Caco-2 (cell line): Measurements from ENCODE around the gene HDDC2. TPM values are rescaled to one million over a fixed set of nuclear protein-coding genes. Genes with fewer than 3 reads are reported as not detected.

ENCODE experiments used
- BruUV-seq: library from RNA; stranded (reverse); fragments of 400-500 nt; replicated peaks from 2 replicates; lab custom pipeline; 2021; lab: Mats Ljungman, UMichigan
- CTCF ChIA-PET: fragments of 300-600 bp; sonication (Branson Sonifier 250); formaldehyde crosslinking; loops from one replicate; lab custom pipeline; 2022; ENCODE audit warnings: antibody characterized with exemption; lab: Charles Lee
- POLR2A ChIA-PET: fragments of 300-600 bp; sonication (Branson Sonifier 250); formaldehyde crosslinking; loops from one replicate; lab custom pipeline; 2022; ENCODE audit warnings: antibody characterized with exemption; lab: Charles Lee
- DNase-seq, 2 experiments: peaks; one replicate each; pipeline versions ENCODE4 v3.0.0 to v3.0.0-alpha.2; 2020 to 2022
- H3K27me3 ChIP-seq: replicated peaks from 2 replicates; pipeline ENCODE4 v1.6.0; 2011; ENCODE audit warnings: low read length; ENCODE audit not compliant: control insufficient read depth, insufficient read depth
- H3K36me3 ChIP-seq: 2 replicates; pipeline ENCODE4 v1.5.1; 2011; ENCODE audit warnings: low read length; ENCODE audit not compliant: control insufficient read depth, insufficient read depth
- H3K4me1 ChIP-seq: fragments of 250-450 bp; sonication (Bioruptor Pico); 2 replicates; pipeline ENCODE4 v1.5.1; 2020; ENCODE audit warnings: mild to moderate bottlenecking
- H3K4me3 ChIP-seq: 2 replicates; pipeline ENCODE4 v1.5.1; 2011; ENCODE audit warnings: low read depth, mild to moderate bottlenecking, control low read depth, low read length
- H3K9me3 ChIP-seq: fragments of 250-450 bp; sonication (Bioruptor Pico); 2 replicates; pipeline ENCODE4 v1.5.1; 2020; ENCODE audit warnings: mild to moderate bottlenecking, moderate library complexity
- H3K27ac Mint-ChIP-seq: one replicate; pipeline ENCODE4 v1.8.0; 2022; ENCODE audit warnings: mixed read lengths; ENCODE audit not compliant: unreplicated experiment
- H3K27me3 Mint-ChIP-seq: one replicate; pipeline ENCODE4 v1.8.0; 2022; ENCODE audit warnings: mixed read lengths; ENCODE audit not compliant: insufficient read depth, unreplicated experiment
- H3K36me3 Mint-ChIP-seq: one replicate; pipeline ENCODE4 v1.8.0; 2022; ENCODE audit warnings: mild to moderate bottlenecking, mixed read lengths; ENCODE audit not compliant: insufficient read depth, unreplicated experiment
- H3K4me1 Mint-ChIP-seq: one replicate; pipeline ENCODE4 v1.8.0; 2022; ENCODE audit warnings: low read depth, mixed read lengths; ENCODE audit not compliant: unreplicated experiment
- H3K4me3 Mint-ChIP-seq: one replicate; pipeline ENCODE4 v1.8.0; 2022; ENCODE audit warnings: mild to moderate bottlenecking, moderate library complexity, mixed read lengths; ENCODE audit not compliant: unreplicated experiment
- H3K9me3 Mint-ChIP-seq: one replicate; pipeline ENCODE4 v1.8.0; 2022; ENCODE audit warnings: mixed read lengths; ENCODE audit not compliant: unreplicated experiment
- intact Hi-C: fragments of 100-400 bp; cut with micrococcal nuclease; formaldehyde crosslinking; loops from one replicate; pipeline ENCODE4 v1.10.0; 2022; ENCODE audit not compliant: unreplicated experiment
- total RNA-seq: library from RNA; stranded (reverse); gene quantifications from 2 replicates; pipeline ENCODE4 v1.2.3, GENCODE V29; 2022
- TF ChIP-seq, protein P1 (sequence below), 2 experiments: fragments of 200-600 bp in 1 of 2; IDR thresholded peaks; 1 replicate in 1 of 2; 2 replicates in 1 of 2; pipeline versions ENCODE4 v1.5.1 to v1.8.0; 2011 to 2022; ENCODE audit warnings: antibody characterized with exemption in 1 of 2, control low read depth in 1 of 2, inconsistent platforms in 1 of 2, low read depth in 1 of 2, low read length in 1 of 2, mild to moderate bottlenecking in 1 of 2, moderate library complexity in 1 of 2; ENCODE audit not compliant: insufficient read depth in 1 of 2, severe bottlenecking in 1 of 2, unreplicated experiment in 1 of 2

The HDDC2 gene
- total RNA-seq, 1 experiment from 2014 or later: 66.5 TPM

DNA sequence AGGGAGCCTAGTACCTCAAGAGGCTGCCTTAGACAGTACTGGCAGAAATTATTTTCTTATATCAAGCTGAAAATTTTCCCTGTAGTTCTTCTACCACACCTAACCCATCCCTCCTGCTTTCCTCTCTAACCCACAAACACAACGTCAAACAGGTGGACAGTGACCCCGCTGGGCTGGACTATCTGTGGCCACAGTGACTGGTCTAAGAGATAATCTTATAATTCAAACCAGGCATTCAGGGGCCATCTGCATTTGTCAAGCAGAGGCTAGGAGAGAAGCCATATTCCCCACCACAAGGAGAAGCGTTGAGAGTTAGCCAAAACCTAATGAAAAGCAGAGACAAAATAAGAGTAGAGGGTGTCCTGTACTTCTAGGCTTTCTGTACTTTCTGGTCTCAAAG is 8.2 kb downstream of the HDDC2 start:
- DNase-seq: no peak
- intact Hi-C loops: no loop called here
- Mint-ChIP-seq H3K9me3 (no peaks in the 10 kb centered on the region), H3K36me3 (peaks cover 24% of the 10 kb centered on the region), H3K27ac (no peak overlapping the region), H3K4me1 (no peaks in the 10 kb centered on the region), H3K4me3 (no peak overlapping the region), H3K27me3 (no peaks in the 10 kb centered on the region)
- no peaks in the 10 kb centered on the region for H3K4me1 ChIP-seq
- POLR2A ChIA-PET: no interaction called here
- no peaks in the 10 kb centered on the region for H3K9me3 ChIP-seq
- H3K27me3 ChIP-seq: no peaks in the 10 kb centered on the region
- TF ChIP-seq, protein P1, sequence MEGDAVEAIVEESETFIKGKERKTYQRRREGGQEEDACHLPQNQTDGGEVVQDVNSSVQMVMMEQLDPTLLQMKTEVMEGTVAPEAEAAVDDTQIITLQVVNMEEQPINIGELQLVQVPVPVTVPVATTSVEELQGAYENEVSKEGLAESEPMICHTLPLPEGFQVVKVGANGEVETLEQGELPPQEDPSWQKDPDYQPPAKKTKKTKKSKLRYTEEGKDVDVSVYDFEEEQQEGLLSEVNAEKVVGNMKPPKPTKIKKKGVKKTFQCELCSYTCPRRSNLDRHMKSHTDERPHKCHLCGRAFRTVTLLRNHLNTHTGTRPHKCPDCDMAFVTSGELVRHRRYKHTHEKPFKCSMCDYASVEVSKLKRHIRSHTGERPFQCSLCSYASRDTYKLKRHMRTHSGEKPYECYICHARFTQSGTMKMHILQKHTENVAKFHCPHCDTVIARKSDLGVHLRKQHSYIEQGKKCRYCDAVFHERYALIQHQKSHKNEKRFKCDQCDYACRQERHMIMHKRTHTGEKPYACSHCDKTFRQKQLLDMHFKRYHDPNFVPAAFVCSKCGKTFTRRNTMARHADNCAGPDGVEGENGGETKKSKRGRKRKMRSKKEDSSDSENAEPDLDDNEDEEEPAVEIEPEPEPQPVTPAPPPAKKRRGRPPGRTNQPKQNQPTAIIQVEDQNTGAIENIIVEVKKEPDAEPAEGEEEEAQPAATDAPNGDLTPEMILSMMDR (IDR thresholded peaks at IDR 0.05; ENCODE audit: insufficient read depth in 1 of 2, low read depth in 1 of 2, low read length in 1 of 2, severe bottlenecking in 1 of 2, unreplicated experiment in 1 of 2): no peak
- BruUV-seq: no TSS peak
- H3K4me3 ChIP-seq: no peak overlapping the region
- CTCF ChIA-PET: no interaction called here
- H3K36me3 ChIP-seq: no peaks in the 10 kb centered on the region

DNA sequence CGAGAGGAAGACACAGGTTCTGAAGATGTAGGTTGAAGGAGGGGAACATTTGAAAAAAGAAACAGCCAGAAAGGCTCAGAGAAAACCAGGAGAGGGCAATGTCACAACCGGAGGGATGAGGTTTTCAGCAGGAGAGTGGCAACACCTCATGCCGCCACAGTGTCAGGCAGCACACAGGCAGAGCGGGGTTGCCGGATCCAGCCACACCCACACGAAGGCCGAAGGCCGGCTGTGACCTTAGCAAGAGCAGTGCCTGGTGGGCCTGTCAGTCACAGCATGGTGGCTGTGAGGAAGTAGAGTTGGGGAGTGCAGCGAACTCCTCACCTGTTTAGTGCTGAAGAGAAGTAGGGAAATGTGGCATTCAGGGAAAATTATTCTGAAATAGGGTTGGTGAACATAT is 14.0 kb downstream of the HDDC2 start:
- H3K9me3 ChIP-seq: peaks cover 4% of the 10 kb centered on the region; the same call in 1 of the 2 replicates
- Mint-ChIP-seq H3K4me3 (no peak overlapping the region), H3K36me3 (peaks cover 39% of the 10 kb centered on the region), H3K27ac (no peak overlapping the region), H3K27me3 (no peaks in the 10 kb centered on the region), H3K9me3 (peaks cover 24% of the 10 kb centered on the region), H3K4me1 (no peaks in the 10 kb centered on the region)
- BruUV-seq: no TSS peak
- TF ChIP-seq, protein P1 (IDR thresholded peaks at IDR 0.05; ENCODE audit: insufficient read depth in 1 of 2, low read depth in 1 of 2, low read length in 1 of 2, severe bottlenecking in 1 of 2, unreplicated experiment in 1 of 2): no peak
- DNase-seq: no peak
- H3K27me3 ChIP-seq: no peaks in the 10 kb centered on the region
- intact Hi-C loops: no loop called here
- ChIA-PET POLR2A (no interaction called here), CTCF (no interaction called here)
- H3K4me1 ChIP-seq: no peaks in the 10 kb centered on the region
- no peaks in the 10 kb centered on the region for H3K36me3 ChIP-seq
- H3K4me3 ChIP-seq: no peak overlapping the region

DNA sequence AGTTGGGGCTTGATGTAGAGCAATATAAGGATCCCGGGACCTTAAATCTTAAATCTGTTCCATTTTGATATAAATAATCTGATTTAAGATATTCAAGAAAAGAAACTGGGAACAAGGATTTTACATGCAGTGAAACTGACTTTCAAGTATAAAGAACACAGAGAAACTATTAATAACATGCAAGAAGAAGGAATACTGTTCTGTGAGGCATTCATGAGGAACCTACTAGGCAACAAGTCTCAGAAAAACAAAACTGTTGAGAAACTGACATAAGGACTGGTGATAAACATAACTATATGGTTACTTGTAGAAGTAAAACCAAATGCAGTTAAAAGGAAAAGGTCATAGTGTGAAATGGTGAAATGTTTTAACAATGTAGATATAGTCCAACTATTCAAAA is 15.8 kb downstream of the HDDC2 start:
- Histone ChIP-seq H3K9me3 (peaks cover 4% of the 10 kb centered on the region; the same call in 1 of the 2 replicates), H3K27me3 (no peaks in the 10 kb centered on the region), H3K4me3 (no peak overlapping the region), H3K4me1 (no peaks in the 10 kb centered on the region), H3K36me3 (no peaks in the 10 kb centered on the region)
- Mint-ChIP-seq H3K4me1 (no peaks in the 10 kb centered on the region), H3K36me3 (peaks cover 53% of the 10 kb centered on the region), H3K9me3 (peaks cover 34% of the 10 kb centered on the region), H3K27me3 (no peaks in the 10 kb centered on the region), H3K4me3 (no peak overlapping the region), H3K27ac (no peak overlapping the region)
- POLR2A ChIA-PET: no interaction called here
- CTCF ChIA-PET: no interaction called here
- BruUV-seq: no TSS peak
- no peak for DNase-seq
- intact Hi-C loops: no loop called here
- TF ChIP-seq, protein P1 (IDR thresholded peaks at IDR 0.05; ENCODE audit: insufficient read depth in 1 of 2, low read depth in 1 of 2, low read length in 1 of 2, severe bottlenecking in 1 of 2, unreplicated experiment in 1 of 2): no peak
